Uterus (tissue), 4 donors: ENCODE results near the gene RAX. TPM values are rescaled to one million over a fixed set of nuclear protein-coding genes. Genes with fewer than 3 reads are reported as not detected.

Source experiments
- DNase-seq, 2 donors: peaks; one replicate each; pipeline ENCODE4 v3.0.0-alpha.2; 2019 to 2020
- H3K27ac ChIP-seq, 2 donors: fragments of 200-600 bp; sonication (generic); 1 replicate in 1 of 2; 2 replicates in 1 of 2; pipeline ENCODE4 v1.5.1; 2016 to 2018
- H3K27me3 ChIP-seq, 2 donors: fragments of 200-600 bp; sonication (generic); one replicate each; pipeline ENCODE4 v1.5.1; 2018 to 2019; ENCODE audit warnings: control low read depth in 1 of 2
- H3K36me3 ChIP-seq, 2 donors: fragments of 200-600 bp; sonication (generic); one replicate each; pipeline ENCODE4 v1.5.1; 2019; ENCODE audit warnings: control low read depth in 1 of 2
- H3K4me1 ChIP-seq, 2 donors: fragments of 200-600 bp; sonication (generic); one replicate each; pipeline ENCODE4 v1.5.1; 2018 to 2019; ENCODE audit warnings: control low read depth in 1 of 2
- H3K4me3 ChIP-seq, 2 donors: fragments of 200-600 bp; sonication (generic); 1 replicate in 1 of 2; 2 replicates in 1 of 2; pipeline ENCODE4 v1.5.1; 2018 to 2019; ENCODE audit warnings: mild to moderate bottlenecking in 1 of 2
- H3K9me3 ChIP-seq, 2 donors: fragments of 200-600 bp; sonication (generic); one replicate each; pipeline ENCODE4 v1.5.1; 2019; ENCODE audit warnings: control low read depth in 1 of 2
- CTCF ChIP-seq, 4 experiments: fragments of 200-600 bp in 2 of 4; fragments of 450-650 bp in 2 of 4; sonication (generic) in 2 of 4; IDR thresholded peaks; one replicate each; pipeline ENCODE4 v1.5.1; 2016 to 2019; ENCODE audit warnings: antibody characterized with exemption in 4 of 4, mild to moderate bottlenecking in 2 of 4, moderate library complexity in 1 of 4
- POLR2A ChIP-seq, 2 donors: fragments of 450-650 bp; IDR thresholded peaks; one replicate each; pipeline ENCODE4 v1.6.1; 2016; ENCODE audit warnings: antibody characterized with exemption in 2 of 2, mild to moderate bottlenecking in 1 of 2, moderate library complexity in 1 of 2
- intact Hi-C: fragments of 100-400 bp; cut with DNase I; formaldehyde crosslinking; loops from one replicate; pipeline ENCODE4 v1.15.1; 2023; ENCODE audit warnings: low total_unique reads
- total RNA-seq, 4 donors: library from RNA; depleted of rRNA in 3 of 4; stranded (reverse); fragments of >200 nt in 3 of 4; gene quantifications; one replicate each; pipeline versions ENCODE4 v1.1.0 to v1.2.4, GENCODE V29; 2014 to 2023
- donor health status: DM: yes; HTN: yes; CAD: no.

The RAX gene
- total RNA-seq, 4 donors from 2014 or later = not detected

- Histone ChIP-seq H3K36me3 (no peaks in the 10 kb centered on the region), H3K4me3 (no peak overlapping the region), H3K27me3 (peaks cover 30 to 85% of the 10 kb centered on the region in 2 donors), H3K27ac (no peak overlapping the region), H3K9me3 (no peaks in the 10 kb centered on the region), H3K4me1 (peaks cover 0 to 7% of the 10 kb centered on the region in 2 donors)
- no peak for TF ChIP-seq POLR2A (IDR thresholded peaks at IDR 0.05)
- TF ChIP-seq CTCF (IDR thresholded peaks at IDR 0.05) = no peak
- intact Hi-C loops = no loop called here
- DNase-seq = no peak
Observed at GRCh38 chr18:59268127-59268720, 5.0 kb downstream of the RAX start.

GRCh38 chr18:59267503-59268126, 5.6 kb downstream of the RAX start:
- peaks cover 30 to 80% of the 10 kb centered on the region in 2 donors for H3K27me3 ChIP-seq
- H3K9me3 ChIP-seq = no peaks in the 10 kb centered on the region
- no peaks in the 10 kb centered on the region for H3K36me3 ChIP-seq
- no peak for DNase-seq
- no peak for TF ChIP-seq CTCF (IDR thresholded peaks at IDR 0.05)
- TF ChIP-seq POLR2A (IDR thresholded peaks at IDR 0.05) = no peak
- H3K4me1 ChIP-seq = peaks cover 0 to under 1% of the 10 kb centered on the region in 2 donors
- H3K27ac ChIP-seq = no peak overlapping the region
- intact Hi-C loops = no loop called here
- H3K4me3 ChIP-seq = no peak overlapping the region

DNA sequence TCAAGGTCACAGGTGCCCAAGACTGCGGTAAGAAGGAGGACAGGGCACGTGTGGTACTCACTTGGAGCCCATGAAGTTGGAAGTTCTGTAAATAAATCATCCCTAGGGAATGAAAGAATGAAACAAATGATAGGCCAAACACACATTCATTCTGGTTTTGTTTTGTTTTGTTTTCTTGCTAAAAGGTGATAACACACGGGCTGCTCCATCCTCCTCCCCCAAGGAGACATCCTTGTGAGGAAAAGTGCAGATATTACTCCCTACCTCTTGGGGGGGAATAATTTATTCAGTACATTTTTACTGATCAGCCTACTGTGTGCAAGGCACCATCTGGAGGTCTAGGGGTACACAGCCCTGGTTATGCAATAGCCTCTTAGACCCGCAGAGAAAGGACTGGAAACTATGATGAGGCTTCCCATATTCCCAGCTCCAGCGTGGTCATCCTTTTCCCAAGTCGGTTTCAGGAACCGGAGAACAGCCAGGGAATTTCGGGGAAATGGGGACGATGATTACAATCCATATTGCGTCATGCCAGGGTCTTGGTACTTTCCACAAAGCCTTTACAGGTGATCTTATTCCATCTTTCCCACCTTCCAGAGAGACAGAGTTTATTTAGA, 6.3 kb downstream of the RAX start:
- intact Hi-C loops = no loop called here
- no peak for DNase-seq
- Histone ChIP-seq H3K36me3 (no peaks in the 10 kb centered on the region), H3K9me3 (no peaks in the 10 kb centered on the region), H3K27me3 (peaks cover 30 to 76% of the 10 kb centered on the region in 2 donors), H3K4me1 (no peaks in the 10 kb centered on the region), H3K27ac (no peak overlapping the region), H3K4me3 (no peak overlapping the region)
- TF ChIP-seq POLR2A (IDR thresholded peaks at IDR 0.05) (no peak), CTCF (IDR thresholded peaks at IDR 0.05) (no peak)

GRCh38 chr18:59266459-59266858, 6.8 kb downstream of the RAX start:
- Histone ChIP-seq H3K27ac (no peak overlapping the region), H3K36me3 (no peaks in the 10 kb centered on the region), H3K4me3 (no peak overlapping the region), H3K4me1 (no peaks in the 10 kb centered on the region), H3K9me3 (no peaks in the 10 kb centered on the region), H3K27me3 (peaks cover 26 to 71% of the 10 kb centered on the region in 2 donors)
- no peak for DNase-seq
- TF ChIP-seq CTCF (IDR thresholded peaks at IDR 0.05) (no peak), POLR2A (IDR thresholded peaks at IDR 0.05) (no peak)
- intact Hi-C loops = no loop called here

- H3K4me1 ChIP-seq = no peaks in the 10 kb centered on the region
- no peaks in the 10 kb centered on the region for H3K36me3 ChIP-seq
- DNase-seq = no peak
- H3K9me3 ChIP-seq = no peaks in the 10 kb centered on the region
- H3K4me3 ChIP-seq = no peak overlapping the region
- H3K27ac ChIP-seq = no peak overlapping the region
- intact Hi-C loops = no loop called here
- H3K27me3 ChIP-seq = peaks cover 23 to 66% of the 10 kb centered on the region in 2 donors
- TF ChIP-seq CTCF (IDR thresholded peaks at IDR 0.05) = no peak
- TF ChIP-seq POLR2A (IDR thresholded peaks at IDR 0.05) = no peak
Observed at GRCh38 chr18:59265974-59266369, 7.3 kb downstream of the RAX start.
